ENCODE results near the gene LLGL2.

The LLGL2 gene

DNA sequence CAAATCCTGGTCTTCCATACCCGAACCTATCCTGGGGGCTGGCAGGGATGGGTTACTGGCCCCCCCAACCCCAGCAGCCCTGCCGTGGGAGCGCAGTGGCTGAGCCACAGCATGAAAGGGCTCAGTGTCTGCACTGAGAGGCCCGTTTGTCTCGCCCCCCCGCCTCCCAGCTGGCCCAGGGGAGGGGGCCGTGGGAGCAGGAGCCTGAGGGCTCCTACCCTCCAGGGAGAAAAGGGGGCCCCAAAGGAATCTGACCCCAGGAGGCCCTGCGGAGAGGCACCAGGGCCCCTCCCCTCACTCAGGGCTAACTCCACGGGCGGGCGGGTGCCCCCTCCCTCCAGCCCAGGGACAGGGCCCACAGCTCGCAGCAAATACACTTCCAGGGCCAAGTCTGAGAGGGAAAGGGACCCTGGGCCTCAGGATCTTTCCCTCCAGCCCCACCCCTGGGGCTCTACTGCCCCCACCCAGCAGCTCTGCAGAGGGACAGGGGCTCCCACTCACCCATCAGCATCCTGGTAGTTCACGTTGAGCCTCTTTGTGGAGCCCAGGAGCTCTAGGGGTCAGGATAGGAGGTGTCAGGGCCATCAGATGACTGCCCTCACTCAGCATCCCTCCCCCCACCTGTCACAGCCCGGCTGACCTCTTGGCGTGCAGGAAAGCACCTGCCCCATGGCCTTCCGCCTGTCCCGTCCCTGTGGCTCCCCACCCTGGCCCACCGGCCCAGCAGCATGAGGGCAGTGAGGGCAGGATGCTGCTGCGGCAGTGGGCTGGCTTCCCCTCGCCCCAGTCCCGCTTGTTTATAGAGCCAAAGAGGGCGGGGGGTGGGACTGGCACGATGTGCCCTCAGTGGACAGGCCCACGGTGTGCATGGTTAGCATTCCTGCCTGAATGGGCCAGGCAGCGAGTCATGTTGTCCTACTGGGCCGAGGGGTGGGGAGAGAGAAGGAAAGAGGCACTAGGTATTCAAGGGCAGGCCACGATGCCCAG is 17.5 kb upstream of the LLGL2 start:
- H3K27ac ChIP-seq (ENCODE audit: insufficient read depth in 1 of 2, low read depth in 1 of 2, low read length in 2 of 2, poor library complexity in 1 of 2, severe bottlenecking in 2 of 2), result no peak overlapping the region
- H3K4me3 ChIP-seq (ENCODE audit: control insufficient read depth in 1 of 7, extremely low read depth in 1 of 7, insufficient read depth in 4 of 7, low read depth in 2 of 7, low read length in 6 of 7), result no peak overlapping the region
- H3K9me3 ChIP-seq (ENCODE audit: control extremely low read depth in 1 of 5, control insufficient read depth in 4 of 5, insufficient read depth in 2 of 5, low read depth in 1 of 5, low read length in 4 of 5), result no peaks in the 10 kb centered on the region
- H3K36me3 ChIP-seq (ENCODE audit: control insufficient read depth in 4 of 4, insufficient read depth in 4 of 4, low read length in 3 of 4), result peaks cover 0 to 20% (median 3%) of the 10 kb centered on the region in 4 experiments
- DNase-seq, result no peak
- no peaks in the 10 kb centered on the region for H3K27me3 ChIP-seq (replicated peaks in 2 of 5; ENCODE audit: control insufficient read depth in 4 of 5, insufficient read depth in 5 of 5, low read length in 4 of 5)
- ChIA-PET POLR2A (no interaction called here), CTCF (interaction anchor here (0.7 to 1.0 kb wide), 3 partner anchors 10 to 64 kb away, joined by 3 to 4 read pairs (median 3); no protein-coding TSS in a partner anchor)
- 95% methylated on average over 22 of the region's 27 CpGs for WGBS (ENCODE audit: insufficient coverage)
- no peaks in the 10 kb centered on the region for H3K4me1 ChIP-seq (ENCODE audit: control extremely low read depth in 1 of 4, control insufficient read depth in 4 of 4, insufficient read depth in 4 of 4, low read length in 3 of 4)

DNA sequence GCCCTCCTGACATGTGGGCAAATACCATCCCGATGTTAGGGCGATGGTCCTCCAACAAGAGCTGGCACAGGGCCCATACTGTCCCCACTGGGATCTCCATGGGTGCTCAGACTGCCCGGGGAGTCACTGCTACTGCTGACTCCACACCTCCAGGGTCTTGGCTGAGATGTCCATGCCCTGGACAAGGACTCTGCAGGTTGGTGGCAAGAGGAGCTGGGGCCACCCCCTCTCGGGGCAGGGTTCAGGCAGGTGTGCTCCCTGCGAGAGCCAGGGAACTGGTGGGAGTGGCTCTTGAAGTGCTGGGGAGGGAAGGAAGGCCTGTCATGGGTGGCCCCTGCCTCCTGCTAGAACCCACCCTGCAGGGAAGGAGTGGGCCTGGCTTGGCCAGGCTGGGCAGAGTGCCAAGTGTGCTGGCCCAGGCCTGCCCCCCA is 16.6 kb upstream of the LLGL2 start:
- H3K27me3 ChIP-seq (replicated peaks in 2 of 5; ENCODE audit: control insufficient read depth in 4 of 5, insufficient read depth in 5 of 5, low read length in 4 of 5), result no peaks in the 10 kb centered on the region
- H3K27ac ChIP-seq (ENCODE audit: insufficient read depth in 1 of 2, low read depth in 1 of 2, low read length in 2 of 2, poor library complexity in 1 of 2, severe bottlenecking in 2 of 2), result no peak overlapping the region
- H3K36me3 ChIP-seq (ENCODE audit: control insufficient read depth in 4 of 4, insufficient read depth in 4 of 4, low read length in 3 of 4), result peaks cover 0 to 20% (median 3%) of the 10 kb centered on the region in 4 experiments
- ChIA-PET CTCF (interaction anchor here (0.7 kb wide), 1 partner anchor 27 kb away, joined by 3 read pairs; no protein-coding TSS in a partner anchor), POLR2A (interaction anchor here (0.9 kb wide), 1 partner anchor 11 kb away, joined by 3 read pairs; no protein-coding TSS in a partner anchor)
- peaks cover 0 to under 1% (median 0%) of the 10 kb centered on the region in 4 experiments for H3K4me1 ChIP-seq (ENCODE audit: control extremely low read depth in 1 of 4, control insufficient read depth in 4 of 4, insufficient read depth in 4 of 4, low read length in 3 of 4)
- 96% methylated on average over 5 of the region's 5 CpGs for WGBS (ENCODE audit: insufficient coverage)
- no peak overlapping the region for H3K4me3 ChIP-seq (ENCODE audit: control insufficient read depth in 1 of 7, extremely low read depth in 1 of 7, insufficient read depth in 4 of 7, low read depth in 2 of 7, low read length in 6 of 7)
- no peaks in the 10 kb centered on the region for H3K9me3 ChIP-seq (ENCODE audit: control extremely low read depth in 1 of 5, control insufficient read depth in 4 of 5, insufficient read depth in 2 of 5, low read depth in 1 of 5, low read length in 4 of 5)
- DNase-seq, result no peak

DNA sequence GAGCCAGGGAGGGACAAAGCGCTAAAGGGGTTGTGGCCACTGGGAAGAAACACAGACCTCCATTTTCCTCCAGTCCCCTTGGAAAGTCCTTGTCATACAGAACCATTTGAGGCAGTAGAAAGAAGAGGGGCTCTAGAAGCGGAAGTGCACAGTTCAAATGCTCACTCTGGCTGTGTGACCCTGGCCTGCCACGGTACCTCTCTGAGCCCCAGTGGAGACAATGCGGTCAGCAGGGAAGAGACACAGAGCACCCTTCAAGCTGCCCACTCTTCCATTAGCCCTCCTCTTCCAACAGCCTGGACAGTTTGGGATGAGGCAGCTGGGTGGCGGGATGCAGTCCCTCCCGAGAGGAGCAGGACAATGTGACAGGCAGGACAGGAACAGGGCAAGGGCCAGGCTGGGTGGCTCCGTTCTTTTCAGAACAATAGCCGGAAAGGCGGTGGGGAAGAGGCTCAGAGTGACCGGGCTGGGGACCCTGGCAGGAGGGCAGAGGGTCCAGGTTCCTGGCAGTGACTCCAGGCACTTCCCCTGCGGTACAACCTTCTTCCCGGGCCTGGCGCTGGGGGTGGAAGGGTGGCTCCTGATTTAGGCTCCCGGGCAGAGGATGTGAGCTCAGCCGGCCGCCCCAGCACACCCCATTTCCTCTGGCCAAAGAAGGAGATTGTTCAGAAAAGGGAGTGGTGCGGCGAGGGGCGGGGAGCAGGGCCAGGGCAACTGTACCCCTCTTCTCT is 15.8 kb upstream of the LLGL2 start:
- H3K27ac ChIP-seq (ENCODE audit: insufficient read depth in 1 of 2, low read depth in 1 of 2, low read length in 2 of 2, poor library complexity in 1 of 2, severe bottlenecking in 2 of 2), result no peak overlapping the region
- peaks cover 0 to 20% (median 3%) of the 10 kb centered on the region in 4 experiments for H3K36me3 ChIP-seq (ENCODE audit: control insufficient read depth in 4 of 4, insufficient read depth in 4 of 4, low read length in 3 of 4)
- no peak overlapping the region for H3K4me3 ChIP-seq (ENCODE audit: control insufficient read depth in 1 of 7, extremely low read depth in 1 of 7, insufficient read depth in 4 of 7, low read depth in 2 of 7, low read length in 6 of 7)
- 94% methylated on average over 16 of the region's 19 CpGs for WGBS (ENCODE audit: insufficient coverage)
- H3K27me3 ChIP-seq (replicated peaks in 2 of 5; ENCODE audit: control insufficient read depth in 4 of 5, insufficient read depth in 5 of 5, low read length in 4 of 5), result no peaks in the 10 kb centered on the region
- POLR2A ChIA-PET, result interaction anchor here (0.9 kb wide), 1 partner anchor 11 kb away, joined by 3 read pairs; no protein-coding TSS in a partner anchor
- no peaks in the 10 kb centered on the region for H3K9me3 ChIP-seq (ENCODE audit: control extremely low read depth in 1 of 5, control insufficient read depth in 4 of 5, insufficient read depth in 2 of 5, low read depth in 1 of 5, low read length in 4 of 5)
- CTCF ChIA-PET, result interaction anchor here (0.8 to 1.3 kb wide), 2 partner anchors 9 to 23 kb away, joined by 3 to 4 read pairs; no protein-coding TSS in a partner anchor
- DNase-seq, result no peak
- H3K4me1 ChIP-seq (ENCODE audit: control extremely low read depth in 1 of 4, control insufficient read depth in 4 of 4, insufficient read depth in 4 of 4, low read length in 3 of 4), result peaks cover 0 to 8% (median 5%) of the 10 kb centered on the region in 4 experiments

DNA sequence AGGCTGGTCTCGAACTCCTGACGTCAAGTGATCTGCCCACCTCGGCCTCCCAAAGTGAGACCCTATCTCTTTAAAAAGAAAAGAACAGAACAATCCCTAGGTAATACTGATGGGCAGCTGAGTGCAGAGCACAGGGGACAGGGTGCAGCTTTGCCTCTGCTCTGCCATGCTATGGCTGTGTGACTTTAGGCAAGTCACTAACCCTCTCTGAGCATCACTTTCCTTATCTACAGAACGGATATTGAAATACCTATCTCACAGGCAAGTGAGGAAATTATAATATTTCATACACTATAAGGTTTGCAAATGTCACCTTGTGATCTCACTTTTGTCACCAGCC is 14.3 kb upstream of the LLGL2 start:
- Histone ChIP-seq H3K9me3 (ENCODE audit: control extremely low read depth in 1 of 5, control insufficient read depth in 4 of 5, insufficient read depth in 2 of 5, low read depth in 1 of 5, low read length in 4 of 5) (no peaks in the 10 kb centered on the region), H3K36me3 (ENCODE audit: control insufficient read depth in 4 of 4, insufficient read depth in 4 of 4, low read length in 3 of 4) (peaks cover 0 to 10% (median under 1%) of the 10 kb centered on the region in 4 experiments), H3K27me3 (replicated peaks in 2 of 5; ENCODE audit: control insufficient read depth in 4 of 5, insufficient read depth in 5 of 5, low read length in 4 of 5) (no peaks in the 10 kb centered on the region), H3K4me1 (ENCODE audit: control extremely low read depth in 1 of 4, control insufficient read depth in 4 of 4, insufficient read depth in 4 of 4, low read length in 3 of 4) (peaks cover 0 to 15% (median 14%) of the 10 kb centered on the region in 4 experiments), H3K27ac (ENCODE audit: insufficient read depth in 1 of 2, low read depth in 1 of 2, low read length in 2 of 2, poor library complexity in 1 of 2, severe bottlenecking in 2 of 2) (no peak overlapping the region), H3K4me3 (ENCODE audit: control insufficient read depth in 1 of 7, extremely low read depth in 1 of 7, insufficient read depth in 4 of 7, low read depth in 2 of 7, low read length in 6 of 7) (no peak overlapping the region)
- WGBS (ENCODE audit: insufficient coverage), result 100% methylated on average over 2 of the region's 4 CpGs
- DNase-seq, result no peak
- ChIA-PET POLR2A (no interaction called here), CTCF (no interaction called here)

- Histone ChIP-seq H3K9me3 (ENCODE audit: control extremely low read depth in 1 of 5, control insufficient read depth in 4 of 5, insufficient read depth in 2 of 5, low read depth in 1 of 5, low read length in 4 of 5) (no peaks in the 10 kb centered on the region), H3K27ac (ENCODE audit: insufficient read depth in 1 of 2, low read depth in 1 of 2, low read length in 2 of 2, poor library complexity in 1 of 2, severe bottlenecking in 2 of 2) (no peak overlapping the region), H3K27me3 (replicated peaks in 2 of 5; ENCODE audit: control insufficient read depth in 4 of 5, insufficient read depth in 5 of 5, low read length in 4 of 5) (no peaks in the 10 kb centered on the region), H3K4me3 (ENCODE audit: control insufficient read depth in 1 of 7, extremely low read depth in 1 of 7, insufficient read depth in 4 of 7, low read depth in 2 of 7, low read length in 6 of 7) (no peak overlapping the region), H3K36me3 (ENCODE audit: control insufficient read depth in 4 of 4, insufficient read depth in 4 of 4, low read length in 3 of 4) (peaks cover 0 to 4% (median under 1%) of the 10 kb centered on the region in 4 experiments), H3K4me1 (ENCODE audit: control extremely low read depth in 1 of 4, control insufficient read depth in 4 of 4, insufficient read depth in 4 of 4, low read length in 3 of 4) (peaks cover 0 to 18% (median 16%) of the 10 kb centered on the region in 4 experiments)
- POLR2A ChIA-PET, result no interaction called here
- 85% methylated on average over 12 of the region's 13 CpGs for WGBS (ENCODE audit: insufficient coverage)
- CTCF ChIA-PET, result interaction anchor here (1.2 kb wide), 1 partner anchor 12 kb away, joined by 3 read pairs; no protein-coding TSS in a partner anchor
- no peak for DNase-seq
Observed at GRCh38 chr17:75511610-75512575, 13.6 kb upstream of the LLGL2 start.

GRCh38 chr17:75512926-75513640 is 12.4 kb upstream of the LLGL2 start:
- H3K4me1 ChIP-seq (ENCODE audit: control extremely low read depth in 1 of 4, control insufficient read depth in 4 of 4, insufficient read depth in 4 of 4, low read length in 3 of 4), result peaks cover 9 to 30% (median 28%) of the 10 kb centered on the region in 4 experiments
- DNase-seq, result no peak
- H3K9me3 ChIP-seq (ENCODE audit: control extremely low read depth in 1 of 5, control insufficient read depth in 4 of 5, insufficient read depth in 2 of 5, low read depth in 1 of 5, low read length in 4 of 5), result no peaks in the 10 kb centered on the region
- no peak overlapping the region for H3K27ac ChIP-seq (ENCODE audit: insufficient read depth in 1 of 2, low read depth in 1 of 2, low read length in 2 of 2, poor library complexity in 1 of 2, severe bottlenecking in 2 of 2)
- no peak overlapping the region for H3K4me3 ChIP-seq (ENCODE audit: control insufficient read depth in 1 of 7, extremely low read depth in 1 of 7, insufficient read depth in 4 of 7, low read depth in 2 of 7, low read length in 6 of 7)
- ChIA-PET CTCF (interaction anchor here (1.0 to 1.2 kb wide), 4 partner anchors 11 to 37 kb away, joined by 3 read pairs; no protein-coding TSS in a partner anchor), POLR2A (no interaction called here)
- H3K27me3 ChIP-seq (replicated peaks in 2 of 5; ENCODE audit: control insufficient read depth in 4 of 5, insufficient read depth in 5 of 5, low read length in 4 of 5), result no peaks in the 10 kb centered on the region
- H3K36me3 ChIP-seq (ENCODE audit: control insufficient read depth in 4 of 4, insufficient read depth in 4 of 4, low read length in 3 of 4), result no peaks in the 10 kb centered on the region
- WGBS (ENCODE audit: insufficient coverage), result 78% methylated on average over 6 of the region's 10 CpGs

Measured in common myeloid progenitor, CD34-positive (primary cell).